ENCODE results near the gene EGR1.
A peak's percentile ranks its signal among the peaks of the same experiment; 100 is the strongest.
"Not testable (repeated sequence)": the region's sequence is repeated elsewhere in the genome, so short reads cannot be mapped to it uniquely, and the experiment has no call there.

Gene EGR1

DNA sequence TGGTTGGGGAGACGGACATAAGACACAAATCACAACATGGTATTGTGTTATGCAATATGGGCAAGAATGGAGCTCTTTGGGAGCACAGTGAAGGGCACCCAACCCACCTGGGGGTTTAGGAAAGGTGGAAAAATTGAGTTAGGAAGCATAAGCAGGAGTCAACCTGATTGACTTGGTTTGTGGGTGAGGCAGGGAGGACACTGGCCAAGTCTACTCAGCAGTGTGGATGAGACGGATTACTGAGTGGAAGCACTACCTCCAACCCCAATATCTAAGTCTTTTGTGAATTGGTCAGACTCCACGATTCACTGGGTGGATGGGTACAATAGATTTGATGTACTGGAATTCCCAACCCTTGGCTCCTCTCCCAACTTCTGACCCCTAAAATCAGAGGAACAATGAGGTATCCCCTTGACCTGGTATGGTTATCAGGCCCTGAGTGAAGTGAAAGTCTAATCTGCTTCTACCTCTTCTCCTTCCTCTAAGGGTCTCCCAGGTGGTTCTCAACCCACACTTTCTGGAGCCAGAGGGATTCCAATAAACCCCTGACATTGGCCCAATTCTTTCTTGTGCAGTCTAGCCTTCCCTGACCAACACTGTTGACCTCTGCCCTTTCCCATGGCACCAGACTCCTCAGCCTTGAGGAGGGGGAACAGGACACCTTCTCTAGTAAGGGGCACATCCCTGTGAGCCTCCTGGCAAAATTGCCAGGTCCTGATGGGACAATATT lies 5.2 kb downstream of the EGR1 start:
- no peak for DNase-seq

DNA sequence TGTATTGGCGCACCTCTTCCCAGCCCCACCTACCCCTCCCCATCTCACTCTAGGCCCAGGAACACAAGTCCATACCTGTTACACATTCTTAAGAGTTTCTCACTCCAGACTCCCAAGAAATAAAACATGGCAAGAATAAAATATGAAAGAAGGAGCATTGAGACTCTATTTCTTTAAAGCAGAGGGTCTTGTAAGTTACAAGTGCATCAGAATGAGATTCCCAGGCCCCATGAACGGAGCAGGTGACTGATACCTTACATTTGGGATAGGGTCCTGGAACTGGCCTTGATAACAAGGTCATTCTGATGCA lies 5.7 kb downstream of the EGR1 start:
- DNase-seq: no peak

DNA sequence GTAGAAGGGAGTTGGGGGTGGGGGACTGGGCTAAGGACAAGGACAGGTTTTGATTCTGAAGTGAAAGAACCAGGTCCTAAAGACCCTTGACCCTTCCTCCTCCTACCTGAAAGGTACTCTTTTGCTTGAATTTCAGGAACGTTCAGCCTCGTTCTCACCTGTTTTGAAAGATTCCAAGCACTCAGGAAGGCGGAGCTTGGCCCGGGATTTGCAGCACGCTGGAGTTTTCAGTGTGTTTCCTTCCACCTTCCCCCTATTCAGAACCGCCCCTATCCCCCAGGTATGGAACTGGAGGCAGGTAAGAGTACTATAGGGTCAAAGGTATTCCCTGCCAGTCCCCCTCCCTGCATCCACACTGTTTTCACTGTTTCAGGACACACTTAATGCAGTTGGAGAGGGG lies 7.1 kb downstream of the EGR1 start:
- no peak for DNase-seq

DNA sequence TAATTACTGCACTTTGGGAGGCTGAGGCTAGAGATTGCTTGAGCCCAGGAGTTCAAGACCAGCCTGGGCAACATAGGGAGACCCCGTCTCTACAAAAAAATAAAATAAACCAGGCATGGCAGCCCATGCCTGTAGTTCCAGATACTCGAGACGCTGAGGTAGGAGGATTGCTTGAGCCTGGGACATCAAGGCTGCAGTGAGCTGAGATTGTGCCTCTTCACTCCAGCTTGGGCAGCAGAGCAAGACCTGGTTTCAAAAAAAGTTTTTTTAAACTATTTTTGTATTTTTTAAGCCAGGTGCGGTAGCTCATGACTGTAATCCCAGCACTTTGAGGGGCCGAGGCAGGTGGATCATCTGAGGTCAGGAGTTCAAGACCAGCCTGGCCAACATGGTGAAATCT lies 7.9 kb downstream of the EGR1 start:
- not testable (repeated sequence) for DNase-seq

DNA sequence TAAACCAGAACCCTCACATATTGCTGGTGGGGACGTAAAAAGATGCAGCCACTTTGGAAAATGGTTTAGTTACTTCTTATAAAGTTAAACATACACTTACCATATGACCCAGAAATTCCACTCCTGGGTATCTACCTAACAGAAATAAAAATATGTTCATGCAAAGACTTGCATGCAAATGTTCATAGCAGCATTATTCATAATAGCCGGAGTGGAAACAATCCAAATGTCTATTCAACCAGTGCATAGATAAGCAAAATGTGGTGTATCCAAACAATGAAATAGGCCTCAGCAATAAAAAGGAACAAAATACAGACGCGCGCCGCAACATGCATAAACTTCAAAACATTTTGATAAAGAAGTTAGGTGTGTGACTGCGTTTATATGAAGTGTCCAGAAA lies 11.6 kb downstream of the EGR1 start:
- no peak for DNase-seq

DNA sequence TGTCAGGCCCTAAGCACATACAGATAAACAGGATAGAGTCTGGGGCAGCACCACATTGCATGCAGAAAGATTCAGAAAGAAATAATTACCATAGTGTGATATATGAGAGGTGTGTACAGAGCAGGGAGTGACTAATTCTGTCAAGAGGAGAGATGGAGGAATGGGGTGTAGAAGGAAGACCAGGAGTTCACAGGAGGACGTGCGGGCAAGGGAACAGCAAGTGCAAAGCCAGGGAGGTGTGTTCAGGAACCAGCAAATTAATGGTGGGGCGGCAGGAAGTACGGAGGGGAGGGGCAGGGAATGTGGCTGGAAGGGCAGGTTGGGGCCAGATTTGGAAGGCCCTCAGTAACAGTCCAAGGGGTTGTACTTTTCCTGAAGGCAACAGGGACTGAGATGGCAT lies 17.4 kb downstream of the EGR1 start:
- no peak for DNase-seq

DNA sequence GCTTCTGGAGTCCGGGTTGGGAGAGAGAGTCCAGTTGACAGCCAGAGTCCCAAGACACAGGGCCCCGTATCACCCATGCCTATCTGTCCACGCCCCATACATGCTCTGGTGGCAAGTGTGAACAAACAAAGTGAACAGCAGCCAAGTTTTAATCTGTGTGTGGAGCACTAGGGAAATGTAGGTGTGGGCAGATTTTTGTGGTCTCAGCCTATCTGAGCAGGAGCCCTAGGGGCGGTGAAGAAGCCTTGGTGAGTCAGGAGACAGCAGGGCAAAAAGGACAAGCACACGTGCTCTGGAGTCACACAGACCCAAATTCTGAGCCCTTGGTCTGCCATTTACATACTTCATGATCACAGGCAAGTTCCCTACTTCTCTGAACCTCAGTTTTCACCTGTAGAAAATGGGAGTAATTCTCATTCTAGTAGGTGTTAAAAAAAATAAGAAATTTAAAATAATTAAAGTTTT lies 23.2 kb downstream of the EGR1 start:
- DNase-seq: peak; percentile 41

DNA sequence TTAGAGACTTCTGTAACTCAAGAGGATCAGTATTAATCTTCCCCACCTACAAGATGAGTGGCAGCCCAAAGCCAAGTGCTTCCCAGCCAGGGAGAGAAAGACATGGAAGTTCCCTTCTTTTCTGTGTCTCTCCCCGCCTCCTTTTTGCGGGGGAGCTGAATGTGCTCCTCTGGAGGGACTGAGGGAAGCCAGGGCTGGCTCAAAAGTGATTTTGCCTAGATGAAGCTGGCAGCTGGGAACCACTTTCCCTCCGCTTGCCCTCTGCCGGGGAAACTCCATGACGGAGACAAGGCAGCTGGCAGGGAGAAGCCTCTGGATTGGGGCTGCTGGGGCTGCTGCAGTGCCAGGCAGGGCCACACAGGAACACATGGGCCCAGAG lies 24.4 kb downstream of the EGR1 start:
- DNase-seq: no peak

DNA sequence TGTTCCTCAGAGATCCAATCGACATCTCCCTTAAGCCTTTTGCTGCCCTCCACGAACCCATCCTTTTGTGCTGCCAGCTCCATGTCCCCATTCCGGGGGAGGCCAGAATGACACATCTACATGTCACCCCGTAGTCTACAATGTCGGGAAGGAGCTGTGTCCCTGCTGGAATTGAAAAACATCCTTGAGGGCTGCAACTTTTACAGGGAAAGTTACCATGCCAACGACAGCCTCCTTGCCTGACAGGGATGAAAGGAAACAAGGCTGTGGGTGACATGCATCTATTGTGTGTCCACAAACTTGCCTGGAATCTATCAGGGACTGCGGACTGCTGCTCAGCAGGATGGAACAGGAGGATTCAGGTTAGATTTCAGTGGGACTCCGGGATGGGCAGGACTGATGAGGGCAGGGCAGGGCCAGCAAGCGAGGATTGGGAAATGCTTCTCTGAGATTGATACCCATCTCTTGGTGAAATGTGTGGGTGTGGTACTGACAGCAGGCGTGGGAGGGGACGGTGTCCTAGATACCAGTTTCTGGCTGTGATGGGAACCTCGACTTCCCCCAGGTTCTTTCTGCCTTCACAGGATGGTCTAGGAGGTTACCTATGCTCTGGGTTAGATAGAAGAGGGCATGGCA lies 25.5 kb downstream of the EGR1 start:
- DNase-seq: no peak

DNA sequence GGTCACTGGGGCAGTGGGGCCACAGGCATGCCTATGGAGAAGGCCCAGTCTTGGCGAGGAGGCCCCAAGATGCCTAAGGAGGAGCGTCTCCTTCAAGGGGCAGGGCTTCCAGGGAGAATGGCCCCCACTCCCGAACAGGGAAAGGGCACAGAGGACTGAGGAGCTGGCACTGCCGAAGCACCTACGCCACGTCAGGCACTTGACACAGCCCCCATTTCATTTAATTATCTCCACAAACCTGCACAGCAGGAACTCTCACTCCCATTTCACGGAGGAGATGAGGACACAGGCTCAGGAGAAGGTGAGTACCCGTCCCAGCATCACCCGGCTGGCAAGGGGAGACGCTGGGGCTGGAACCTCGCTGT lies 26.0 kb downstream of the EGR1 start:
- no peak for DNase-seq

DNA sequence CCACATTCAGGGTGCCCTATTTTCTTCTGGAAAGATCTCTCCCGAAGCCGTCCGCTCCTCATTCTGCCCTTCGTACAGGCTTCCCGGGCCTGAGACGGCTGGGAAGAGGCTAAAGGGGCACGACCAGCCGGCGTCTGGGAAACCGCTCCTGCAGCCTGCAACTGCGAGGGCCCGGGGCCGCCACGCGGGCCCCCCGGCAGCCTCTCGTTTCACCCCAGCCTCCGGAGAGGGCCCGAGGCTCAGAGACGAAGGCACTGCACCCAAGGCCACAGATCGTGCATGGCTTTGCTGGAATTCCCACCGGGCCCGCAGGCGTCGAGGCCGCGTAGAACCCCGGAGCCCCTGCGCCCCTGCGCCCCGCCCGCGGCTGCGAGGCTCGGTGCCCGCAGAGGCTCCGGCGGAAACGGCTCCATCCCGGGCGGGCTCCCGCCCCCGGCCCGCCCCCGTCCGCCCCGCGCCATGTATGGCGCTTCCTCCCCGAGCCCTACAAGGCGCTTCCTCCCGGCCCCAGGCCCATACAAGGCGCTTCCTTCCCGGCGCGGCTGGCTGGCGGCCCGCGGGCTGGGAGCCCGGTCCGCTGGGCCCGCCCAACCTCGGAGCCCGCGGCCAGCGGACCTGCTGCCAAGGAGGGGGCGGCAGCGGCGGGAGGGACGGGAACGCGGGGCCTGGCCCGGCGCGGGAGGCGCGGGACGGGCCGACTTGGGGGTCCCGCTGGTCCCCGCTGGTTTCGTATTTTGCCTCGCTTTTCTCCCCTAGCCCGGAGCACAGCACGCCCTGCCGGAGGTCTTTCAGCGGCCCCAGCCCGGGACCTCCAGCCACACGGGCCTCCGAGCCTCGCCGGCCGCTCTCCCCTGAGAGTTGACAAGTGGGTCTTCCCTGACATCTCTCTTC lies 26.6 kb downstream of the EGR1 start:
- DNase-seq: peak; percentile 85

DNA sequence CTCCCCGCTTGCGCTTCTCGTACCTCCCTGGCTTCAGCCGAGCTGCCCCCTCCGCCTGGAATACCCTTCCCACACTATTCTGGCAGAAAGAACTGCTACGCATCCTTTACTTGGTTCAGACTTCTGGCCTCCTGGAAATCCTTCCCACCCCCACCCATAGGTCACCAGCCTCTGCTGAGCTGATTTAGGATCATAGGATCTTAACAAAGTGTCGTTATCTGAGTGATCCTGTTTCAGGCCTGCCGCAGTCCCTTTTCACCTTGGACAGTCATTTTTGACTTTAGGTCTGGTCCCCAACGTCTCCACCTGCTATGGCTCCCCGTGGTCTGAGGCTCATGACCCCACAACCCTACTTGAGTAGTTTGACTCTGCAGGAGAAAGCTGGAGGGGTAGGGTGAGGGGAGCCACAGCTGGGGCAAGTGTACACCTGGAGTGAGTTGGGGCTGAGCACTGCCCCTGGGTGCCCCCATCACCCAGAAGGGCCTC lies 27.3 kb downstream of the EGR1 start:
- DNase-seq: no peak

DNA sequence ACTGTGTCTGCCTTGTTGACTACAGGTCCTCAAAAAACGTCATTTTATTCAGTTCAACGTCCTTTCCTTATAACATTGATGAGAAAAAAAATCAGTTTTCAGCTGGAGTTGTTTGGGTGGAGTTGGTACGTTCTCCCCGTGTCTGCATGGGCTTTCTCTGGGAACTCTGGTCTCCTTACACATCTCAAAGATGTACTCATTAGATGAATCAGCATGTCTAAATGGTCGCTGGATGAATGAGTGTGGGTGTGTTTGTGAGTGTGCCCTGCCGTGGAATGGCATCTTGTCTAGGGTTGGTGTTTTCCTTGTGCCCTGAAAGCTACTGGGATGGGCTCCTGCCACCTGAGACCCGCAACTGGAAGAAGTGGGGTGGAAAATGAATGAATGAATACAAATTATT lies 30.1 kb downstream of the EGR1 start:
- DNase-seq: no peak

DNA sequence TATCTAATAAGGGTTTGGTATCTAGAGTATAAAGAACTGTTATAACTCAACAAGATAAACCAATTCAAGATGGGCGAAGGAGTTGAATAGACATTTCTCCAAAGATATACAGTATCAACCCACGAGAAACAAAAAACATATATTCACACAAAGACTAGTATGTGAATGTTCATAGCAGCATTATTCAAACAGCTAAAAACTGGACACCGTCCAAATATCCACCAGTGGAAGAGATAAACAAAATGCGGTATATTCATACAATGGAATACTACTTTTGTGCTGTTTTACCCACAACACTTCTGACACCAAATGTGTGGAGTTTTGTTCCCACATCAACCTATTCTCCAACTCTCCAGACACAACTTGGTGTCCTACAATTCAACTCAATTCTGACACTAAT lies 33.1 kb downstream of the EGR1 start:
- DNase-seq: no peak

DNA sequence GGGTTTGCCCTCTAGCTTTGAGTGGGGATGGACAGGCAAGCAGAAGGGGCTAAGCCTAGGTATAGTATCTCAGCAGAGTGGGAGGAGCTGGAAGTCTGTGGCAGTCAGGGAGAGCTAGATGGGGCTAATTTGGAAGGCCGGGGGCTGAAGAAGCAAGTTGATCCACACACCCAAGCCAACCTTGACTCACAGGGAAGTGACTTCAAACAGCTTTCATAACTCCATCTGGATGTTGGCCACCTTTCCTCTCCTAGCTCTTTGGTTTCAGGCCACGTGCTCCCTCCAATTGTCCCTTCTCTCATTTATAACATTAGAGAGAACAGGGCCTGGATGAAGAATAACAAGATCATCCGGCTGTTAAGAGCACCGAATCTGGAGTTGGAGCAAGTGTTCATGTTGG lies 36.8 kb downstream of the EGR1 start:
- no peak for DNase-seq

DNA sequence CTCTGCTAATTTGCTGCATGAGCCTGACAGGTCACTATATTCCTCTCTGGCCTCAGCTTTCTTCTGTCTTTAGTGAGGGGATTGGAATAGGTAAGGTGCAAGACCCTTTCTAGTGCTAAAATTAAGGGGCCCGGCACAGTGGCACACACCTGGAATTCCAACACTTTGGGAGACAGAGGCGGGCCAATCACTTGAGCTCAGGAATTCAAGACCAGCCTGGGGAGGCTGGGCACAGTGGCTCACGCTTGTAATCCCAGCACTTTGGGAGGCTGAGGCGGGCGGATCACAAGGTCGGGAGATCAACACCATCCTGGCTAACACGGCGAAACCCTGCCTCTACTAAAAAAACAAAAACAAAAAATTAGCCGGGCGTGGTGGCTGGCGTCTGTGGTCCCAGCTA lies 37.2 kb downstream of the EGR1 start:
- DNase-seq: no peak

DNA sequence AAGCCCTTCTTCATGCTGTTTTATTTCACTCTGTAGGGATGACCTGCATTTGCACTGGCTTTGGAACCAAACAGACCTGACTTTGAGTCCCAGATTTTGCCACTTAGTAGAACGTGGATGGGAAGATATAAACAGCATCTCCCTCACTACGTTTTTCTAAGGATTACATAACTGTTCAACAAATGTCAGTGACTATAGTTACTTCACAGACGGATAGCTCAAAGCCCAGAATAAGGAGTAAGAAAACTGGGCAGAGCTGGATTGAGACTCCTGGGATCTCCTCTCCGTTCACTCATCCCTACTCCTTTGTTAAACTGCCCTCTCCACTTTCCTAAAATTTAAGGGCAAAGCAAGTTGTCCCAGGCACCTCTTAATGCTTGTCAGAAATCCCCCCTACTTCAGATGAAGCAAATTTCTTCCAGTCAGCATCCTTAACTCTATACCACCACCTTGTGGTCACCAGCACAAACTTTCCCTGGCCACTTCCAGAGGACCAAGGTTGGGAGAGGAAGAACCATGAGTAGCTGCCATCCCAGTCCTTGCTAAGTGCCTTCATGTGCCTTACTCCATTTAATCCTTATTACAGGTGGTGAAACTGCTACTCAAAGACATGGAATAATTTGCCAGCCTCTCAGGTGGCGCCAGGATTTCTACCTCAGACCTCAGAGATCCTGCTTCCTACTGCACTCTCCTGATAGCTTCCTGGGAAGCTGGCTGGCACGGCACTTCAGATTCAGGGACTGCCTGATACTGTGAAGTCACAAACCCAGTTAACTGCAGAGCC lies 38.4 kb downstream of the EGR1 start:
- DNase-seq: peak; percentile 63

DNA sequence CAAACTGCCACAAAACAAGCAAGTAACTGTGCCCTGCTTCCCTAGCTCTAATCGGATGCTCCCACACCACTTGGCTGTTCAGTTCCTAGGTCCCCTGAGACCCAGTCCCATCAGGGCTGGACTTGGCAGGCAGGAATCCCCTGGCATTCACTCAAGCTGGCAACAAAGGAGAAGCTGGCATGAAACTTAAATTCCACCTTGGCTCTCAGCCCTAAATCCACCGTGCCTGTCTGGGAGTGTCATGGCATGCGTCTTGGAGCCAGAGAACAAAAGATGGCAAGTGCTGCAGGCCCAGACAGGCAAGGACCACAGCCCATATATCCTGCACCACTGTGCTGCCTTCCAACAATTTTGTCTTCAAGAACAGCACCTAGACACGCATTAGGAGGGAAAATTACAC lies 39.5 kb downstream of the EGR1 start:
- no peak for DNase-seq

DNA sequence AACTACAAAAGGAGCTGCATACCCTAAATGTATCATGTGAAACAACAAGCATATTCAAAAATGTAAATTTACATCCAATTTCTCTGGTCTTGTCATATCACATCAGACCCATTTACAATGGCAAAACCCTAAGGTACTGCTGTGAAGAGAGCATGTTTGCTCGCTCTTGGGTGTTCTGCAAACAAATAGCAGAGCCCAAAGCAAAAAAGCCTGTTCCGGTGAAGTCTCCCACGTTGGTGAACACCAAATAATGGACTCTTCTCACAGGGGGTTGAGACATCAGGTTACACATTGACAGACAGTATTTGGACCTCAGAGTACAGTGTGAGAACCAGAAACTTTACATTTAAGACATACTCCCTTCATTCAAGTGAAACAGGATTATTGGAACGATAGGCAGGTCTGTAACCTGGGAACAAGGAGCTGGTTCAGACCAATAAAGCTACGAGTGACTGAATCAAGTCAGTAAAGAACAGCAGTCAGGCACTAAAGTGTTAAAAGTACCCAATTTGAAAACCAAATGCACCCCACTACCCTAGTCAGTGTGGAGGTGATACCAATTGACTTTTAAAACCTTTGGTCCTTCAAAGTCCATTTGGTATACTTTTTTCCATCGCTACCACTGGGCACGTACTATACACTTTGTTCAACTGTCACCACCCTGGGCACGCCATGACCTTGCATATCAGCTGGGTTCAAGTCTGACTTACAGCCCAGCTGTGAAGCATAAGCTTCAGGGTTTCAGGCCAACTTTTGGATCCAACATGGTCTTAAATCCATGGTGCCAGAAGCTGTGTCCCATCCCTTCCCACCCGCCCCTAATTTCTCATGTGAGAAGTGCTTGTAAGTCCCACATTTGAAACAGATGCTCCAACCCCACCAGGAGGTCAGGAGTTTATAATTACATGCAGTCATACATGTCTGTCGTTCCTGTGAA lies 41.4 kb downstream of the EGR1 start:
- no peak for DNase-seq

DNA sequence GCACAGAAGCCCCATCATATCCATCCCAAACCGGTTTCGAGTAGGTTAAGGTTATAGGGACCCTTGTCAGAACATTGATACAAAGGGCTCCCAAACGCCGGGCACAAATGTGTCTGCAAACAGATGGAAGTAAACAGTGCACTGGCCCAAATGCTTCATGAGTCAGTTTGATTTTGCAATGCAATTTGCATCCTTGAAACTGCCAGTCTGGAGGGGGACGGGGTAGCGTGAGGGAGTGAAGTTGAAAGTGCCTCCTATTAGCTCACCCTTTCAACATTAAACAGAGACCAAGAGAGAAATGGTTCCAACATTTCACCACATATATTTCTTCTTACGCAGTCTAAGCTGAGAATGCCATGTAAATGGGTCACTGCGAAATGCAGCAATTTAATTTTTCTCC lies 42.2 kb downstream of the EGR1 start:
- peak; percentile 88 for DNase-seq

DNA sequence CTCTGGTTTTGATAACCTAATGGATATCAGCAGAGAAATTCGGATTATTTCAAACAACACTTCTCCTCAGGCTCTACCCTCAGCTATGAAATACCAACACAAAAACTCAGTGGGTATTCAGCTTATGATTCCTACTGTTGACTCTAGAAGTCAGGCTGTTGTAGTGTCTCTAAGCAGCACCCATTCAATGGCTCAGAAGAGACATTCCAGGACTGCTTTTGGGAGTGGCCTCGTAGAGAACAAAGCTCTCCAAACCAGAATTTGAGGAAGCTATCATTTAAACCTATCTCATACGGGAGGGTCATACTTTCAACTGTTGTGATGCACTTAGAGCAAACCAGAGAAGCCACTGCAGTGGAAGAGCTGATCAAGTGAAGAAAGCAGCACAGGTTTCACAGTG lies 43.7 kb downstream of the EGR1 start:
- DNase-seq: no peak

DNA sequence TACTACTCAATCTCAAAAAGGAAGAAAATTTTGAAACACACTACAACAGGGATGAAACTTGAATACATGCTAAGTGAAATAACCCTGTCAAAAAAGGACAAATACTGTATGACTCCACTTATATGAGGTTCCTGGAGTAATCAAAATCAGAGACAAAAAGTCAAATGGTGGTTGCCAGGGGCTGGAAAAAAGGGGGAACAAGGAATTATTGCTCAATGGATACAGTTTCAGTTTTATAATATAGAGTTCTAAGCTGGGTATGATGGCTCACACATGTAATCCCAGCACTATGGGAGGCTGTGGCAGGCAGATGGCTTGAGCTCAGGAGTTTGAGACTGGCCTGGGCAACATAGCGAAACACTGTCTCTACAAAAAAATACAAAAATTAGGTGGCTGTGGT lies 48.7 kb downstream of the EGR1 start:
- DNase-seq: peak; percentile 85
